NCI-H510A treated with DMSO at 0.1 percent for 48 hours (cell line): Measurements from ENCODE around the gene PCNX2.
"Not testable (repeated sequence)": the region's sequence is repeated elsewhere in the genome, so short reads cannot be mapped to it uniquely, and the experiment has no call there.

Experiments used
- DNase-seq: peaks from one replicate; lab custom pipeline; 2025; lab: John Stamatoyannopoulos, UW

PCNX2 gene

GRCh38 chr1:233006108-233006507 is 289.4 kb downstream of the PCNX2 start:
- peak; percentile 30 for DNase-seq

- no peak for DNase-seq
These were observed 289.8 kb downstream of the PCNX2 start for GRCh38 chr1:233005703-233006102.

- peak; percentile 89 for DNase-seq
These were observed 290.4 kb downstream of the PCNX2 start for GRCh38 chr1:233005156-233005555.

GRCh38 chr1:233004451-233004850 is 291.1 kb downstream of the PCNX2 start:
- no peak for DNase-seq

GRCh38 chr1:233003638-233004037 is 291.9 kb downstream of the PCNX2 start:
- not testable (repeated sequence) for DNase-seq

- no peak for DNase-seq
These were observed 295.4 kb downstream of the PCNX2 start for GRCh38 chr1:232999956-233000625.

GRCh38 chr1:232998646-232999045 is 296.9 kb downstream of the PCNX2 start:
- no peak for DNase-seq

GRCh38 chr1:232998138-232998537 is 297.4 kb downstream of the PCNX2 start:
- DNase-seq: no peak

- DNase-seq: no peak
These were observed 299.4 kb downstream of the PCNX2 start for GRCh38 chr1:232996143-232996542.

- no peak for DNase-seq
These were observed 300.3 kb downstream of the PCNX2 start for GRCh38 chr1:232995189-232995588.

GRCh38 chr1:232993555-232993954 is 302.0 kb downstream of the PCNX2 start:
- DNase-seq: no peak

GRCh38 chr1:232992227-232992626 is 303.3 kb downstream of the PCNX2 start:
- no peak for DNase-seq

- DNase-seq: no peak
These were observed 304.3 kb downstream of the PCNX2 start for GRCh38 chr1:232991238-232991637.

- DNase-seq: no peak
These were observed 305.1 kb downstream of the PCNX2 start for GRCh38 chr1:232990176-232991128.

GRCh38 chr1:232988572-232989040 is 306.9 kb downstream of the PCNX2 start:
- peak; percentile 53 for DNase-seq

GRCh38 chr1:232987774-232988140 is 307.8 kb downstream of the PCNX2 start:
- no peak for DNase-seq

GRCh38 chr1:232987046-232987773 is 308.3 kb downstream of the PCNX2 start:
- DNase-seq: no peak

GRCh38 chr1:232986527-232986922 is 309.0 kb downstream of the PCNX2 start:
- DNase-seq: no peak

GRCh38 chr1:232985882-232986526 is 309.5 kb downstream of the PCNX2 start:
- no peak for DNase-seq

- no peak for DNase-seq
These were observed 310.7 kb downstream of the PCNX2 start for GRCh38 chr1:232984577-232985425.
